ENCODE data around the gene ACBD4.

Gene ACBD4

DNA sequence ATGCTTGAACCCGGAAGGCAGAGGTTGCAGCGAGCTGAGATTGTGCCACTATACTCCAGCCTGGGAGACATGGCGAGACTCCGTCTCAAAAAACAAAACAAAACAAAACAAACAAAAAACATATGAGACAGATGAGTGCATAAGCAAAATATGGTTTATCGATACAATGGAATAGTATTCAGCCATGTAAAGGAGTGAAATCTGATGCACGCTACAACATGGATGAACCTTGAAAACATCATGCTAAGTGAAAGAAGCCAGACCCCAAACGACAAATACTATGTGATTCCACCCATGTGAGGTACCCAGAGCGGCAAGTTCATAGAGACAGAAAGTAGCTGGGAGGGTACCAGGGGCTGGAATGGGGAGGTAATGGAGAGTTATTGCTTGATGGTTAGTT, 10.0 kb upstream of the ACBD4 start:
- TF ChIP-seq, protein P1, sequence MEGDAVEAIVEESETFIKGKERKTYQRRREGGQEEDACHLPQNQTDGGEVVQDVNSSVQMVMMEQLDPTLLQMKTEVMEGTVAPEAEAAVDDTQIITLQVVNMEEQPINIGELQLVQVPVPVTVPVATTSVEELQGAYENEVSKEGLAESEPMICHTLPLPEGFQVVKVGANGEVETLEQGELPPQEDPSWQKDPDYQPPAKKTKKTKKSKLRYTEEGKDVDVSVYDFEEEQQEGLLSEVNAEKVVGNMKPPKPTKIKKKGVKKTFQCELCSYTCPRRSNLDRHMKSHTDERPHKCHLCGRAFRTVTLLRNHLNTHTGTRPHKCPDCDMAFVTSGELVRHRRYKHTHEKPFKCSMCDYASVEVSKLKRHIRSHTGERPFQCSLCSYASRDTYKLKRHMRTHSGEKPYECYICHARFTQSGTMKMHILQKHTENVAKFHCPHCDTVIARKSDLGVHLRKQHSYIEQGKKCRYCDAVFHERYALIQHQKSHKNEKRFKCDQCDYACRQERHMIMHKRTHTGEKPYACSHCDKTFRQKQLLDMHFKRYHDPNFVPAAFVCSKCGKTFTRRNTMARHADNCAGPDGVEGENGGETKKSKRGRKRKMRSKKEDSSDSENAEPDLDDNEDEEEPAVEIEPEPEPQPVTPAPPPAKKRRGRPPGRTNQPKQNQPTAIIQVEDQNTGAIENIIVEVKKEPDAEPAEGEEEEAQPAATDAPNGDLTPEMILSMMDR (IDR thresholded peaks at IDR 0.05; ENCODE audit: low read depth, low read length, missing control alignments), result no peak
- no peak overlapping the region for H3K4me3 ChIP-seq (ENCODE audit: low read depth, low read length)
- DNase-seq (ENCODE audit: low read depth), result no peak

DNA sequence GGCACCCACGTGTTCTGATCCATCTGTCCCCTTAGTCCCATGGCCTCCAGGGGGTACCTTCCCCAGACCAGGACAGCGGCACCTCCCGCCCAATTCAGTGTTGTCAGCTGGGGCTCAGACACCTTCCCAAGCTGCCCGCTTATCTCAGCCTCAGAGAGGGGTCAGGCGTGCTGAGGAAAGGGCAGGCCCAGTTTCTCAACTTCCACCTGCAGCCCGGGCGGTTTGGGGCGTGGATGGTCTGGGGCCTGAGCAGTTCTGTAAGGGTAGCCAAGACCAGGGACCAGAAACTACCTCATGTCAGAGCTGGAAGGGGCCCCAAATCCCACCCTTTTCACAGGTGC, 8.3 kb upstream of the ACBD4 start:
- TF ChIP-seq, protein P1 (IDR thresholded peaks at IDR 0.05; ENCODE audit: low read depth, low read length, missing control alignments), result no peak
- no peak overlapping the region for H3K4me3 ChIP-seq (ENCODE audit: low read depth, low read length)
- DNase-seq (ENCODE audit: low read depth), result no peak

DNA sequence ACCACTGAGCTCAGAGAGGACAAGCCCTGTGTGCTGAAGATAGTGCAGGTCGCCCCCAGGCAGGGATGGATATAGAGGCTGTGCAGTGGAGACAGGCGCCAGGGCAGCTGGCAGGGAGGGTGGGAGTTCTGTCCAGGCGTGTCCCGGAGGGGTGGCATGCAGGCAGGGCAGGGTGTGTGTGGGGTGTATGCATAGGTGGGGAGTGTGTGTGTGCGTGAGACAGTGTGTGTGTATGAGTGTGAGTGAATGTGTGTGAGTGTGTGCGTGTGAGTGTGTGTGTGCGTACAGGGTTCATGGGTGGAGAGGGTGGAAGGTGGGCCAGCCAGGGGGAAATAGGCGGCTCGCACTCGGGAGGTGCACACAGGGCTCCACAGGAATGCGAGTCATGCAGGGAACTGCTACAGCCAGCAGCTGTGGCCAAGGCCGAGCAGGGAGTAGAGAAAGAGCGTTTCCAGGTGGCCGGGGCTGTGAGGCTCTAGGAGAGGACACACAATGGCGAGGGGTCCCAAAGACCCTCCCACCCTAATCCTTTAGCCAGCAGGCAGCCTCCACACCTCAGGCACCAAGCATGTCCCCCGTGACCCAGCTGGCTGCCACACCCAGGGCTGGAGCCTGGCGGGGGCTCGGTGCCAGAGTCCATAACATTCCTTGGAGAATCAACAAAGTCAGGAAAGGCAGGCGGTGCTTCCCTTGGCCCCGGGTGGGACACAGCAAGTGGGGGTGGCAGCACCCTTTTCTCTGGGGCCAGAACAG, 7.8 kb upstream of the ACBD4 start:
- TF ChIP-seq, protein P1 (IDR thresholded peaks at IDR 0.05; ENCODE audit: low read depth, low read length, missing control alignments), result no peak
- DNase-seq (ENCODE audit: low read depth), result no peak
- no peak overlapping the region for H3K4me3 ChIP-seq (ENCODE audit: low read depth, low read length)

DNA sequence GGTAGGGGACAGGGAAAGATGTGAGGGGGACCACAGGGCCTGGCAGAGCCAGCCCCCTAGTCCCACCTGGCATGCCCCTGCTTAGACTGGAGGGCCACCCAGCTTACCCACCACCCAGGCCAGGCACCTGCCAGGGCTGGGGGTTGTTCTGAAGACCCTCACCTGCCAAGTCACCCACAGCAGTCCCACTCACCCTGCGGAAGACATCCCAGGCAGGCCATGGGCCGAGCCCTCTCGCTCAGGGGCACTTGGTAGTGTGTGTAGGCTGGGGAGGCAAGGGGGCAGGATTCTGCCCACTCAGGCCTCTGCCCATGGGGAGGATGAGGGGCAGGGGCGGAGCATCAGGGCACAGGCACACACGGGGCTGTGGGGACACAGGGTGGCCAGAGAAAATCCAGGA, 7.2 kb upstream of the ACBD4 start:
- DNase-seq (ENCODE audit: low read depth), result no peak
- TF ChIP-seq, protein P1 (IDR thresholded peaks at IDR 0.05; ENCODE audit: low read depth, low read length, missing control alignments), result no peak
- no peak overlapping the region for H3K4me3 ChIP-seq (ENCODE audit: low read depth, low read length)

DNA sequence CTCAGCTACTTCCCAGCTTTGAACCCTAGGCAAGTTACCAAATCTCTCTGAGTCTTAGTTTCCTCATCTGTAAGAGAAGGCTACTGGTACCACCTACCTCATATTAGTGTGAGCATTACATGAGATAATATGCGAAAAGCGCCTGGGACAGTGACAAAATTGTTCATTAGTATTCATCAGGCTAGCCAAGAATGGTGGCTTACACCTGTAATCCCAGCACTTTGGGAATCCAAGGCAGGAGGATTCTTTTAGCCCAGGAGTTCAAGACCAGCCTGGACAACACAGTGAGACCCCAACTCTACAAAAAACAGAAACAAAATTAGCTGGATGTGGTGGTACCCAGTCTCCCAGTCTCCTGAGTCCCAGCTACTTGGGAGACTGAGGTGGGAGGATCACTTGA, 6.5 kb upstream of the ACBD4 start:
- DNase-seq (ENCODE audit: low read depth), result no peak
- no peak overlapping the region for H3K4me3 ChIP-seq (ENCODE audit: low read depth, low read length)
- TF ChIP-seq, protein P1 (IDR thresholded peaks at IDR 0.05; ENCODE audit: low read depth, low read length, missing control alignments), result no peak

DNA sequence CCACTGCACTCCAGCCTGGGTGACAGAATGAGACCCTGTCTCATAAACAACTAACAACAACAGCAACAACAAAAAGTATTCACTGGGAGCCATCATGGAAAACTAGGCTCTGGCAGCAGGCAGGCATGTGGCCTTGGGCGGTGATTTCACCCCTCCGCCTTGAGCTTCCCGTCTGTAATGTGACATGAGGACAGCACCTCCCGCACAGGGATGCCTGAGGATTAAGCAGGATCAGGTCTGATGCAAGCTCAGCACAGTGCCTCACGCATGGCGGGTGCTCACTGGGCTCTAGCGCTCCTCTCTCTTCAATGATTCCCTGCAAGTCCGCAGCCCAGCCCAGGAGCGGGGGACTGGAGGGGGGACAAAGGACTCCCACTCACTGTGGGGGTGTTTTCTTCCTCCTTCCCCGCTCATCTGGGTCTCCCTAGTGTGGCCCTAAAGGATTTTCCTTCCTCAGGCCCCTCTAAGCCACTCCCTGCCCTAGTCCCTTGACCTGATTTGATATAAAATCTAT, 6.0 kb upstream of the ACBD4 start:
- TF ChIP-seq, protein P1 (IDR thresholded peaks at IDR 0.05; ENCODE audit: low read depth, low read length, missing control alignments), result no peak
- DNase-seq (ENCODE audit: low read depth), result no peak
- H3K4me3 ChIP-seq (ENCODE audit: low read depth, low read length), result no peak overlapping the region
